Measurements from ENCODE around the gene NPB.

Gene NPB

GRCh38 chr17:81877569-81877968 is 24.5 kb upstream of the NPB start:
- Histone ChIP-seq H3K9me3 (ENCODE audit: insufficient read depth, low read depth, low read length) (no peaks in the 10 kb centered on the region), H3K27ac (ENCODE audit: low read length) (no peak overlapping the region), H3K36me3 (ENCODE audit: insufficient read depth, low read depth, low read length) (peaks cover 42% of the 10 kb centered on the region), H3K9ac (ENCODE audit: low read depth, low read length) (no peak overlapping the region), H3K27me3 (ENCODE audit: insufficient read depth, low read length) (no peaks in the 10 kb centered on the region), H3K4me3 (ENCODE audit: low read length) (no peak overlapping the region), H3K4me1 (ENCODE audit: insufficient read depth, low read length) (no peaks in the 10 kb centered on the region)

GRCh38 chr17:81878294-81878693 is 23.7 kb upstream of the NPB start:
- Histone ChIP-seq H3K27me3 (ENCODE audit: insufficient read depth, low read length) (no peaks in the 10 kb centered on the region), H3K4me1 (ENCODE audit: insufficient read depth, low read length) (no peaks in the 10 kb centered on the region), H3K27ac (ENCODE audit: low read length) (no peak overlapping the region), H3K9ac (ENCODE audit: low read depth, low read length) (no peak overlapping the region), H3K9me3 (ENCODE audit: insufficient read depth, low read depth, low read length) (no peaks in the 10 kb centered on the region), H3K36me3 (ENCODE audit: insufficient read depth, low read depth, low read length) (peaks cover 46% of the 10 kb centered on the region), H3K4me3 (ENCODE audit: low read length) (no peak overlapping the region)

- no peak overlapping the region for H3K4me3 ChIP-seq (ENCODE audit: low read length)
- H3K36me3 ChIP-seq (ENCODE audit: insufficient read depth, low read depth, low read length), result peaks cover 50% of the 10 kb centered on the region
- no peaks in the 10 kb centered on the region for H3K9me3 ChIP-seq (ENCODE audit: insufficient read depth, low read depth, low read length)
- H3K4me1 ChIP-seq (ENCODE audit: insufficient read depth, low read length), result no peaks in the 10 kb centered on the region
- H3K27ac ChIP-seq (ENCODE audit: low read length), result no peak overlapping the region
- no peak overlapping the region for H3K9ac ChIP-seq (ENCODE audit: low read depth, low read length)
- no peaks in the 10 kb centered on the region for H3K27me3 ChIP-seq (ENCODE audit: insufficient read depth, low read length)
Measured at GRCh38 chr17:81879121-81879520, 22.9 kb upstream of the NPB start.

- no peak overlapping the region for H3K9ac ChIP-seq (ENCODE audit: low read depth, low read length)
- H3K9me3 ChIP-seq (ENCODE audit: insufficient read depth, low read depth, low read length), result no peaks in the 10 kb centered on the region
- H3K27ac ChIP-seq (ENCODE audit: low read length), result no peak overlapping the region
- H3K4me3 ChIP-seq (ENCODE audit: low read length), result no peak overlapping the region
- no peaks in the 10 kb centered on the region for H3K4me1 ChIP-seq (ENCODE audit: insufficient read depth, low read length)
- H3K36me3 ChIP-seq (ENCODE audit: insufficient read depth, low read depth, low read length), result peaks cover 86% of the 10 kb centered on the region
- no peaks in the 10 kb centered on the region for H3K27me3 ChIP-seq (ENCODE audit: insufficient read depth, low read length)
Measured at GRCh38 chr17:81884520-81884919, 17.5 kb upstream of the NPB start.

- Histone ChIP-seq H3K4me3 (ENCODE audit: low read length) (no peak overlapping the region), H3K27ac (ENCODE audit: low read length) (no peak overlapping the region), H3K36me3 (ENCODE audit: insufficient read depth, low read depth, low read length) (peaks cover 86% of the 10 kb centered on the region), H3K4me1 (ENCODE audit: insufficient read depth, low read length) (peaks cover 1% of the 10 kb centered on the region; the same call in 1 of the 2 replicates), H3K9ac (ENCODE audit: low read depth, low read length) (no peak overlapping the region), H3K27me3 (ENCODE audit: insufficient read depth, low read length) (no peaks in the 10 kb centered on the region), H3K9me3 (ENCODE audit: insufficient read depth, low read depth, low read length) (no peaks in the 10 kb centered on the region)
Measured at GRCh38 chr17:81884968-81885367, 17.1 kb upstream of the NPB start.

- Histone ChIP-seq H3K36me3 (ENCODE audit: insufficient read depth, low read depth, low read length) (peaks cover 86% of the 10 kb centered on the region), H3K27ac (ENCODE audit: low read length) (no peak overlapping the region)
Measured at GRCh38 chr17:81885454-81885853, 16.6 kb upstream of the NPB start.

GRCh38 chr17:81885869-81886548 is 16.0 kb upstream of the NPB start:
- Histone ChIP-seq H3K4me1 (ENCODE audit: insufficient read depth, low read length) (peaks cover 5% of the 10 kb centered on the region; the same call in 1 of the 2 replicates), H3K36me3 (ENCODE audit: insufficient read depth, low read depth, low read length) (peaks cover 85% of the 10 kb centered on the region), H3K27me3 (ENCODE audit: insufficient read depth, low read length) (no peaks in the 10 kb centered on the region), H3K9me3 (ENCODE audit: insufficient read depth, low read depth, low read length) (no peaks in the 10 kb centered on the region), H3K27ac (ENCODE audit: low read length) (no peak overlapping the region), H3K9ac (ENCODE audit: low read depth, low read length) (no peak overlapping the region), H3K4me3 (ENCODE audit: low read length) (no peak overlapping the region)

More at GRCh38 chr17:81885454-81885853, 16.6 kb upstream of the NPB start:
- H3K4me1 ChIP-seq (ENCODE audit: insufficient read depth, low read length), result peaks cover 5% of the 10 kb centered on the region; the same call in 1 of the 2 replicates
- no peak overlapping the region for H3K9ac ChIP-seq (ENCODE audit: low read depth, low read length)
- no peaks in the 10 kb centered on the region for H3K9me3 ChIP-seq (ENCODE audit: insufficient read depth, low read depth, low read length)
- H3K27me3 ChIP-seq (ENCODE audit: insufficient read depth, low read length), result no peaks in the 10 kb centered on the region
- no peak overlapping the region for H3K4me3 ChIP-seq (ENCODE audit: low read length)

- no peaks in the 10 kb centered on the region for H3K9me3 ChIP-seq (ENCODE audit: insufficient read depth, low read depth, low read length)
- no peaks in the 10 kb centered on the region for H3K27me3 ChIP-seq (ENCODE audit: insufficient read depth, low read length)
- no peak overlapping the region for H3K4me3 ChIP-seq (ENCODE audit: low read length)
- H3K36me3 ChIP-seq (ENCODE audit: insufficient read depth, low read depth, low read length), result peaks cover 70% of the 10 kb centered on the region
- H3K27ac ChIP-seq (ENCODE audit: low read length), result no peak overlapping the region
- peaks cover 5% of the 10 kb centered on the region; the same call in 1 of the 2 replicates for H3K4me1 ChIP-seq (ENCODE audit: insufficient read depth, low read length)
- H3K9ac ChIP-seq (ENCODE audit: low read depth, low read length), result no peak overlapping the region
Measured at GRCh38 chr17:81888105-81888987, 13.7 kb upstream of the NPB start.

- H3K27ac ChIP-seq (ENCODE audit: low read length), result no peak overlapping the region
- H3K9ac ChIP-seq (ENCODE audit: low read depth, low read length), result no peak overlapping the region
- H3K27me3 ChIP-seq (ENCODE audit: insufficient read depth, low read length), result no peaks in the 10 kb centered on the region
- H3K36me3 ChIP-seq (ENCODE audit: insufficient read depth, low read depth, low read length), result peaks cover 66% of the 10 kb centered on the region
- no peak overlapping the region for H3K4me3 ChIP-seq (ENCODE audit: low read length)
- no peaks in the 10 kb centered on the region for H3K9me3 ChIP-seq (ENCODE audit: insufficient read depth, low read depth, low read length)
- peaks cover 5% of the 10 kb centered on the region; the same call in 1 of the 2 replicates for H3K4me1 ChIP-seq (ENCODE audit: insufficient read depth, low read length)
Measured at GRCh38 chr17:81888988-81889595, 12.9 kb upstream of the NPB start.

- no peak overlapping the region for H3K27ac ChIP-seq (ENCODE audit: low read length)
- no peaks in the 10 kb centered on the region for H3K9me3 ChIP-seq (ENCODE audit: insufficient read depth, low read depth, low read length)
- peak overlapping the region; percentile 96; the same call in 1 of the 2 replicates for H3K9ac ChIP-seq (ENCODE audit: low read depth, low read length)
- H3K36me3 ChIP-seq (ENCODE audit: insufficient read depth, low read depth, low read length), result peaks cover 66% of the 10 kb centered on the region
- H3K4me1 ChIP-seq (ENCODE audit: insufficient read depth, low read length), result peaks cover 5% of the 10 kb centered on the region; the same call in 1 of the 2 replicates
- peak overlapping the region; percentile 93; the same call in 1 of the 2 replicates for H3K4me3 ChIP-seq (ENCODE audit: low read length)
- H3K27me3 ChIP-seq (ENCODE audit: insufficient read depth, low read length), result no peaks in the 10 kb centered on the region
Measured at GRCh38 chr17:81889602-81890001, 12.4 kb upstream of the NPB start.

GRCh38 chr17:81890447-81891302 is 11.4 kb upstream of the NPB start:
- no peaks in the 10 kb centered on the region for H3K27me3 ChIP-seq (ENCODE audit: insufficient read depth, low read length)
- peak overlapping the region; percentile 96 for H3K9ac ChIP-seq (ENCODE audit: low read depth, low read length)
- peaks cover 5% of the 10 kb centered on the region; the same call in 1 of the 2 replicates for H3K4me1 ChIP-seq (ENCODE audit: insufficient read depth, low read length)
- peak overlapping the region; percentile 93 for H3K4me3 ChIP-seq (ENCODE audit: low read length)
- no peaks in the 10 kb centered on the region for H3K9me3 ChIP-seq (ENCODE audit: insufficient read depth, low read depth, low read length)
- H3K27ac ChIP-seq (ENCODE audit: low read length), result peak overlapping the region; percentile 36
- peaks cover 63% of the 10 kb centered on the region for H3K36me3 ChIP-seq (ENCODE audit: insufficient read depth, low read depth, low read length)
